Measurements from ENCODE around the gene ZPBP2. TPM values are rescaled to one million over a fixed set of nuclear protein-coding genes. Genes with fewer than 3 reads are reported as not detected.

Gene ZPBP2
- total RNA-seq, 1 experiment from 2014 or later: not detected

GRCh38 chr17:39867084-39867879 is 720 bp upstream of the ZPBP2 start (continued):
- TF ChIP-seq ZNF532 (CRISPR knock-in tag; IDR thresholded peaks at IDR 0.05; ENCODE audit: borderline replicate concordance): no peak

GRCh38 chr17:39868554-39868942 is 546 bp downstream of the ZPBP2 start:
- TF ChIP-seq NFATC4 (CRISPR knock-in tag; IDR thresholded peaks at IDR 0.05): no peak
- no peak for TF ChIP-seq FOXJ3 (CRISPR knock-in tag; IDR thresholded peaks at IDR 0.05; ENCODE audit: borderline replicate concordance)
- no peak for TF ChIP-seq ZNF281 (CRISPR knock-in tag; IDR thresholded peaks at IDR 0.05)
- no peak for TF ChIP-seq AFF4 (CRISPR knock-in tag; IDR thresholded peaks at IDR 0.05; ENCODE audit: borderline replicate concordance)
- TF ChIP-seq TP53 (CRISPR knock-in tag; IDR thresholded peaks at IDR 0.05): no peak
- peaks cover 58% of the 10 kb centered on the region for H3K27me3 Mint-ChIP-seq (ENCODE audit: low read depth)
- H3K27ac Mint-ChIP-seq: no peak overlapping the region
- H3K4me3 Mint-ChIP-seq: no peak overlapping the region
- ChIA-PET CTCF (no interaction called here), POLR2A (interaction anchor here (1.4 kb wide), 1 partner anchor 112 kb away, joined by 3 read pairs; no protein-coding TSS in a partner anchor)
- peaks cover 2% of the 10 kb centered on the region; the same call in 1 of the 2 replicates for H3K36me3 Mint-ChIP-seq
- no peaks in the 10 kb centered on the region for H3K9me3 Mint-ChIP-seq
- ATAC-seq: no peak
- DNase-seq (ENCODE audit: low spot score): no peak
- peaks cover 6% of the 10 kb centered on the region for H3K4me1 Mint-ChIP-seq

- H3K4me3 Mint-ChIP-seq: no peak overlapping the region
- POLR2A ChIA-PET: no interaction called here
- no peaks in the 10 kb centered on the region for H3K4me1 Mint-ChIP-seq
- no peak for ATAC-seq
- H3K9me3 Mint-ChIP-seq: no peaks in the 10 kb centered on the region
- H3K27me3 Mint-ChIP-seq (ENCODE audit: low read depth): peaks cover 36% of the 10 kb centered on the region
- no peaks in the 10 kb centered on the region for H3K36me3 Mint-ChIP-seq
- CTCF ChIA-PET: no interaction called here
- no peak for DNase-seq (ENCODE audit: low spot score)
- H3K27ac Mint-ChIP-seq: no peak overlapping the region
- no peak for TF ChIP-seq AR (CRISPR knock-in tag; IDR thresholded peaks at IDR 0.05)
- TF ChIP-seq GABPB1 (CRISPR knock-in tag; IDR thresholded peaks at IDR 0.05): no peak
- no peak for TF ChIP-seq PREB (CRISPR knock-in tag; IDR thresholded peaks at IDR 0.05; ENCODE audit: borderline replicate concordance)
- no peak for TF ChIP-seq NR2C2 (CRISPR knock-in tag; IDR thresholded peaks at IDR 0.05)
- TF ChIP-seq AFF4 (CRISPR knock-in tag; IDR thresholded peaks at IDR 0.05; ENCODE audit: borderline replicate concordance): no peak
- no peak for TF ChIP-seq MXD4 (CRISPR knock-in tag; IDR thresholded peaks at IDR 0.05; ENCODE audit: borderline replicate concordance)
Measured at GRCh38 chr17:39870776-39871175, 2.8 kb downstream of the ZPBP2 start.
